Measurements from ENCODE around the gene NT5C1A. TPM values are rescaled to one million over a fixed set of nuclear protein-coding genes. Genes with fewer than 3 reads are reported as not detected.
A peak's percentile ranks its signal among the peaks of the same experiment; 100 is the strongest.

NT5C1A gene
- total RNA-seq, 2 experiments from 2014 or later: not detected

GRCh38 chr1:39654291-39654690 is 17.6 kb downstream of the NT5C1A start:
- intact Hi-C loops (cut with micrococcal nuclease; ENCODE audit: unreplicated experiment): no loop called here
- Histone ChIP-seq H2AFZ (ENCODE audit: low read length) (no peak overlapping the region), H3K79me2 (ENCODE audit: insufficient read depth, low read depth, low read length) (no peaks in the 10 kb centered on the region), H4K20me1 (ENCODE audit: insufficient read depth, low read length) (no peaks in the 10 kb centered on the region), H3K4me1 (ENCODE audit: insufficient read depth, low read length, poor library complexity, severe bottlenecking) (peaks cover 5% of the 10 kb centered on the region), H3K27ac (ENCODE audit: low read depth, low read length, poor library complexity, severe bottlenecking) (no peak overlapping the region), H3K36me3 (ENCODE audit: insufficient read depth, low read length) (no peaks in the 10 kb centered on the region), H3K9me3 (ENCODE audit: low read length) (no peaks in the 10 kb centered on the region), H3K4me3 (ENCODE audit: low read depth, low read length, poor library complexity, severe bottlenecking) (no peak overlapping the region), H3K9me2 (ENCODE audit: insufficient read depth, low read length) (no peaks in the 10 kb centered on the region), H3K4me2 (ENCODE audit: low read length) (no peak overlapping the region)
- CTCF ChIA-PET (ENCODE audit: unreplicated experiment): interaction anchor here (1.3 kb wide), 1 partner anchor 48 kb away, joined by 9 read pairs; no protein-coding TSS in a partner anchor
- no peak for TF ChIP-seq CTCF (conservative IDR thresholded peaks at IDR 0.05; ENCODE audit: low read length)
- no peak for TF ChIP-seq EZH2phosphoT487 (IDR thresholded peaks at IDR 0.05; ENCODE audit: borderline replicate concordance, low read depth, low read length)
- no peak for DNase-seq (ENCODE audit: low spot score)
- POLR2A ChIA-PET: interaction anchor here (0.7 kb wide), 1 partner anchor 316 kb away, joined by 3 read pairs; no protein-coding TSS in a partner anchor
- no TSS peak for BruUV-seq (replicated peaks)

- CTCF ChIA-PET (ENCODE audit: unreplicated experiment): interaction anchor here (0.5 to 1.3 kb wide), 3 partner anchors 16 to 84 kb away, joined by 3 to 9 read pairs (median 3); no protein-coding TSS in a partner anchor
- peak; percentile 73 for DNase-seq (ENCODE audit: low spot score)
- H3K4me1 ChIP-seq (ENCODE audit: insufficient read depth, low read length, poor library complexity, severe bottlenecking): peaks cover 5% of the 10 kb centered on the region
- no TSS peak for BruUV-seq (replicated peaks)
- POLR2A ChIA-PET: no interaction called here
- no peaks in the 10 kb centered on the region for H3K36me3 ChIP-seq (ENCODE audit: insufficient read depth, low read length)
- H2AFZ ChIP-seq (ENCODE audit: low read length): peak overlapping the region; percentile 22; the same call in 1 of the 2 replicates
- no peaks in the 10 kb centered on the region for H3K9me3 ChIP-seq (ENCODE audit: low read length)
- TF ChIP-seq CTCF (conservative IDR thresholded peaks at IDR 0.05; ENCODE audit: low read length) (peak; percentile 93), EZH2phosphoT487 (IDR thresholded peaks at IDR 0.05; ENCODE audit: borderline replicate concordance, low read depth, low read length) (no peak)
- H4K20me1 ChIP-seq (ENCODE audit: insufficient read depth, low read length): no peaks in the 10 kb centered on the region
- no peak overlapping the region for H3K27ac ChIP-seq (ENCODE audit: low read depth, low read length, poor library complexity, severe bottlenecking)
- no peaks in the 10 kb centered on the region for H3K9me2 ChIP-seq (ENCODE audit: insufficient read depth, low read length)
- H3K4me3 ChIP-seq (ENCODE audit: low read depth, low read length, poor library complexity, severe bottlenecking): no peak overlapping the region
- H3K79me2 ChIP-seq (ENCODE audit: insufficient read depth, low read depth, low read length): no peaks in the 10 kb centered on the region
- intact Hi-C loops (cut with micrococcal nuclease; ENCODE audit: unreplicated experiment): loop anchor here (1.0 kb wide), 1 partner anchor 47 kb away; no protein-coding TSS in a partner anchor
- H3K4me2 ChIP-seq (ENCODE audit: low read length): no peak overlapping the region
These were observed 18.3 kb downstream of the NT5C1A start for GRCh38 chr1:39653546-39654031.

GRCh38 chr1:39652554-39652953 is 19.4 kb downstream of the NT5C1A start:
- intact Hi-C loops (cut with micrococcal nuclease; ENCODE audit: unreplicated experiment): no loop called here
- POLR2A ChIA-PET: no interaction called here
- TF ChIP-seq EZH2phosphoT487 (IDR thresholded peaks at IDR 0.05; ENCODE audit: borderline replicate concordance, low read depth, low read length): no peak
- no peak for TF ChIP-seq CTCF (conservative IDR thresholded peaks at IDR 0.05; ENCODE audit: low read length)

More at GRCh38 chr1:39652554-39652953, 19.4 kb downstream of the NT5C1A start:
- DNase-seq (ENCODE audit: low spot score): no peak
- no TSS peak for BruUV-seq (replicated peaks)
- no peaks in the 10 kb centered on the region for H3K9me3 ChIP-seq (ENCODE audit: low read length)
- H3K27ac ChIP-seq (ENCODE audit: low read depth, low read length, poor library complexity, severe bottlenecking): no peak overlapping the region
- no peaks in the 10 kb centered on the region for H4K20me1 ChIP-seq (ENCODE audit: insufficient read depth, low read length)
- H3K36me3 ChIP-seq (ENCODE audit: insufficient read depth, low read length): no peaks in the 10 kb centered on the region
- no peak overlapping the region for H3K4me2 ChIP-seq (ENCODE audit: low read length)
- no peaks in the 10 kb centered on the region for H3K79me2 ChIP-seq (ENCODE audit: insufficient read depth, low read depth, low read length)
- no peak overlapping the region for H3K4me3 ChIP-seq (ENCODE audit: low read depth, low read length, poor library complexity, severe bottlenecking)
- H2AFZ ChIP-seq (ENCODE audit: low read length): no peak overlapping the region
- CTCF ChIA-PET (ENCODE audit: unreplicated experiment): no interaction called here
- no peaks in the 10 kb centered on the region for H3K9me2 ChIP-seq (ENCODE audit: insufficient read depth, low read length)
- H3K4me1 ChIP-seq (ENCODE audit: insufficient read depth, low read length, poor library complexity, severe bottlenecking): peaks cover under 1% of the 10 kb centered on the region

Measured in OCI-LY7 (cell line).